Measurements from ENCODE around the gene CCDC88C.

The CCDC88C gene

GRCh38 chr14:91396959-91397815 is 20.4 kb downstream of the CCDC88C start:
- no peak for FAIRE-seq

GRCh38 chr14:91396013-91396660 is 21.5 kb downstream of the CCDC88C start:
- no peak for FAIRE-seq

GRCh38 chr14:91395466-91395865 is 22.2 kb downstream of the CCDC88C start:
- FAIRE-seq: no peak

- FAIRE-seq: no peak
These were observed 23.2 kb downstream of the CCDC88C start for GRCh38 chr14:91394105-91395081.

GRCh38 chr14:91392623-91393303 is 24.9 kb downstream of the CCDC88C start:
- no peak for FAIRE-seq

GRCh38 chr14:91390165-91390778 is 27.3 kb downstream of the CCDC88C start:
- no peak for FAIRE-seq

GRCh38 chr14:91389150-91389549 is 28.5 kb downstream of the CCDC88C start:
- no peak for FAIRE-seq

- no peak for FAIRE-seq
These were observed 29.1 kb downstream of the CCDC88C start for GRCh38 chr14:91388551-91388975.

- no peak for FAIRE-seq
These were observed 29.7 kb downstream of the CCDC88C start for GRCh38 chr14:91387951-91388381.

- FAIRE-seq: no peak
These were observed 30.3 kb downstream of the CCDC88C start for GRCh38 chr14:91387169-91387835.

- no peak for FAIRE-seq
These were observed 31.9 kb downstream of the CCDC88C start for GRCh38 chr14:91385697-91386096.

GRCh38 chr14:91385224-91385623 is 32.4 kb downstream of the CCDC88C start:
- FAIRE-seq: no peak

- FAIRE-seq: no peak
These were observed 34.2 kb downstream of the CCDC88C start for GRCh38 chr14:91383439-91383838.

- FAIRE-seq: no peak
These were observed 35.6 kb downstream of the CCDC88C start for GRCh38 chr14:91381801-91382670.

GRCh38 chr14:91380610-91381371 is 36.8 kb downstream of the CCDC88C start:
- no peak for FAIRE-seq

- FAIRE-seq: no peak
These were observed 37.5 kb downstream of the CCDC88C start for GRCh38 chr14:91380123-91380522.

- FAIRE-seq: no peak
These were observed 38.1 kb downstream of the CCDC88C start for GRCh38 chr14:91379579-91379932.

GRCh38 chr14:91378930-91379578 is 38.6 kb downstream of the CCDC88C start:
- no peak for FAIRE-seq

All from endometrium (tissue), 2 donors.